Measurements from ENCODE around the gene AGTPBP1. TPM values are rescaled to one million over a fixed set of nuclear protein-coding genes. Genes with fewer than 3 reads are reported as not detected.

AGTPBP1 gene
- total and polyA plus RNA-seq, 12 donors: 9.7 to 87.1 (median 51.4) TPM

GRCh38 chr9:85688361-85688760 is 53.4 kb downstream of the AGTPBP1 start:
- Histone ChIP-seq H3K27ac (no peak overlapping the region), H3K36me3 (peaks cover 0 to 32% (median 0%) of the 10 kb centered on the region in 9 donors), H3K4me1 (no peaks in the 10 kb centered on the region), H3K9me3 (peaks cover 0 to 14% (median 0%) of the 10 kb centered on the region in 11 donors), H3K4me3 (no peak overlapping the region), H3K27me3 (no peaks in the 10 kb centered on the region)
- DNase-seq: no peak
- 92% methylated on average over 2 of the region's 2 CpGs for WGBS, 2 donors
- no peak for TF ChIP-seq CTCF (IDR thresholded peaks at IDR 0.05)
- intact Hi-C loops (cut with DNase I): no loop called here
- no peak for ATAC-seq

- intact Hi-C loops (cut with DNase I): no loop called here
- Histone ChIP-seq H3K9me3 (peaks cover 0 to 14% (median 0%) of the 10 kb centered on the region in 11 donors), H3K4me1 (no peaks in the 10 kb centered on the region), H3K4me3 (no peak overlapping the region), H3K27ac (no peak overlapping the region), H3K27me3 (no peaks in the 10 kb centered on the region), H3K36me3 (peaks cover 0 to 22% (median 0%) of the 10 kb centered on the region in 9 donors)
- DNase-seq (no peak), ATAC-seq (no peak)
- no peak for TF ChIP-seq CTCF (IDR thresholded peaks at IDR 0.05)
Observed at GRCh38 chr9:85685081-85685480, 56.7 kb downstream of the AGTPBP1 start.

GRCh38 chr9:85676790-85677189 is 65.0 kb downstream of the AGTPBP1 start:
- no peaks in the 10 kb centered on the region for H3K27me3 ChIP-seq
- TF ChIP-seq CTCF (IDR thresholded peaks at IDR 0.05): no peak
- H3K9me3 ChIP-seq: no peaks in the 10 kb centered on the region
- ATAC-seq: no peak
- DNase-seq: no peak
- no peaks in the 10 kb centered on the region for H3K4me1 ChIP-seq
- WGBS, 2 donors: 95 to 98% methylated on average over 2 of the region's 2 CpGs
- no peak overlapping the region for H3K27ac ChIP-seq
- H3K36me3 ChIP-seq: peaks cover 0 to 75% (median 4%) of the 10 kb centered on the region in 9 donors
- no peak overlapping the region for H3K4me3 ChIP-seq
- intact Hi-C loops (cut with DNase I): no loop called here

GRCh38 chr9:85667374-85667773 is 74.4 kb downstream of the AGTPBP1 start:
- Histone ChIP-seq H3K36me3 (peaks cover 0 to 63% (median 7%) of the 10 kb centered on the region in 9 donors), H3K27ac (no peak overlapping the region), H3K27me3 (no peaks in the 10 kb centered on the region), H3K4me3 (no peak overlapping the region), H3K9me3 (no peaks in the 10 kb centered on the region), H3K4me1 (no peaks in the 10 kb centered on the region)
- 84 to 85% methylated on average over 1 of the region's 1 CpG for WGBS, 2 donors
- TF ChIP-seq CTCF (IDR thresholded peaks at IDR 0.05): no peak
- DNase-seq (no peak), ATAC-seq (no peak)
- intact Hi-C loops (cut with DNase I): no loop called here
